NCI-H1930 (cell line): ENCODE results near the gene ALK.

Experiments used
- DNase-seq, 2 experiments: peaks; one replicate each; lab custom pipeline; 2025; lab: John Stamatoyannopoulos, UW

ALK gene

DNA sequence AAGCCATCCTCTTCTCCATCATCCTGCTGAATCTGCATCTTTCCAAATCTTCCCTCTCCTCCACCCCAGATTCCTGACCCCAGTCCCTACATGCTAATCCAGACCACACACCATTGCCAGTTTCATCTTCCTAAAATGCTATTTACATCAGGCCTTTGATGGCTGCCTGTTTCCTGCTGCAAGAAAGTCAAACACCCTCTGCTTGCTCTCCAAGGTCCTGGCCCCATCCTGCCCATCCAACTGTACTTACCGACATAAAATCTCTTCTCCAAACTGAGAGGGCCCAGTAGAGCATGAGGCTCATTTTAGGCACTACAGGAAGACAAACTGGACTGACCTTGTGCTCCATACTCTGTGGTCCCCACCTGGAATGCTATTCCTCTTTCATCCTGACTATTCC, 19.0 kb downstream of the ALK start:
- DNase-seq = no peak

DNA sequence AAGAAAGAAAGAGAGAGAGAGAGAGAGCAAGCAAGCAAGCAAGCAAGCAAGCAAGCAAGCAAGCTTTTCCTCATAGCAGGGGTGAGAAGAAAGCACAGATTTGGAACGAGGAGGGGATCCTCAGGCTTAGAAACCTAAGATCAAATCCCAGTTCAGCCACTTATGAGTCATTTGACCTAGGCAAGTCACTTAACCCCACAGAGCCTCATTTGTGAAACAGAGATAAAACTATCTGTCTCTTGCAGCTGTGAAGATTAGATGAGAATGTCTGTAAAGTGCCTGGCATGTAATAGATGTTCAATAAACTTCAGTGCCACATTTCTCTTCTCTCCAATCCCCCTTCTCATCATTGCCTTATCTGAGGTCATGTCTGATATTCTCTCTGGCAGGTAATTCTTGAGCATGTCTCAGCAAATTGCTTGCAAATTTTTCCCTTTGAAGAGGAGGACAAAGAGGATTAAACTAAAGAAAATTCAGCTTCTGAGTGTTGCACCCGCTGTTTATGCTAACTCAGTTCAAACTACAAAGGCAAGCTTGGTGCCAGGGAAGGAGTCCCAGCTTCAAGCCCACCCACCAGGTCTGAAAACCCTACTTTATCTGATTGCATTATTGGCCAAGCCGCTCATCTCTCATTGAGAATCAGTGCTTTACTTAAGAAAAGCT, 20.3 kb downstream of the ALK start:
- DNase-seq = no peak

DNA sequence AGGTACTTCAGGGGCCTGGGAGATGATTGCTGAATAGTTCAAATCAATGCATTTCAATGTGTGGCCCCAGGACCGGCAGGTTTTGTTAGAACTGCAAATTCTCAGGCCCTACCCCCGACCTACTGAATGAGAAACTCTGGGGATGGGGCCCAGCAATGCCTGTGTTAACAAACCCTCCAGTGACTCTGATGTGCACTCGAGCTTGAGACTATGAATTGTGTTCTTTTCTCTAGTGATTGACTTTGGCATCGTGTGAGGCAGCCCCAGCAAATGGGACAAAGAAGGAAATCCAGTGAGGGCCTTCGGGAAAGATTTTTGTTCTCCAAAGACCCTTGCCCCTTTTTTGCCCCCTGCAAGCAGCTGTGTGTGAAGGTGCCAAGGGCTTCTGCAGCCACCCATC, 22.4 kb downstream of the ALK start:
- no peak for DNase-seq

DNA sequence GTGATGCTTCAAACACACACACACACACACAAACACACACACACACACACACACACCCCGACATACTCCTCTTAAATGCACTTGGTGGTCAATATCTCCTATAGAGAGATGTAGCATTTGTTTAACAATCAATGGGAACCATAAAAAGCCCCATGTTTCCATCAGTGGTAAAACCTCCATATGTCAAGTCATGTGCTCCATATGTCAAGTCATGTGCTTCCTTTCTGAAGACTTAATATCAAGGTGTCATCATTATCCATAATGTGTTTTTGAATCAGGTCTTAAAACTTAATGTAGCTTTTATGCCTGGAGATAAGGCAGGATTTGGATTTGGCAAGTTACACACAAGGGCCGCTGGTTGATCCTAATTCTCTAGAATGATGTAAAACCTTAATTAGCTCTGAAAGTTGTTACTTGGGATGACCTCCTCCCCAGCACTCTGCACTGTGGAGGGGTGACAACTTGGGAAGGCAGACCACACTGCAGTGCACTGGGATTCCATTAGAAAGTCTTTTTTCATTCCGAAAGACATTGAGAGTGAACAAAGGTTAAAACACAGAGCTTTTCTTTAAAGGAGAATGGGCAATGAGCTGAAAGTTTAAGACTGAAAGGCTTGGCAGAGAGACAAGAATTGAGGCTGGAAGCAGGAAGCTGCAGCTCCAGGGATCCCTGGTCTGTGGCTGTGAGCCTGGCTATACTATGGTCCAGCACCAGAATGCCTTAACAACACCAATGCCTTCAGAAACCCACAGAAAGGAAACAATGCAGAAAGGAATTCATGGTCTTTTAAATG, 26.4 kb downstream of the ALK start:
- DNase-seq = no peak

DNA sequence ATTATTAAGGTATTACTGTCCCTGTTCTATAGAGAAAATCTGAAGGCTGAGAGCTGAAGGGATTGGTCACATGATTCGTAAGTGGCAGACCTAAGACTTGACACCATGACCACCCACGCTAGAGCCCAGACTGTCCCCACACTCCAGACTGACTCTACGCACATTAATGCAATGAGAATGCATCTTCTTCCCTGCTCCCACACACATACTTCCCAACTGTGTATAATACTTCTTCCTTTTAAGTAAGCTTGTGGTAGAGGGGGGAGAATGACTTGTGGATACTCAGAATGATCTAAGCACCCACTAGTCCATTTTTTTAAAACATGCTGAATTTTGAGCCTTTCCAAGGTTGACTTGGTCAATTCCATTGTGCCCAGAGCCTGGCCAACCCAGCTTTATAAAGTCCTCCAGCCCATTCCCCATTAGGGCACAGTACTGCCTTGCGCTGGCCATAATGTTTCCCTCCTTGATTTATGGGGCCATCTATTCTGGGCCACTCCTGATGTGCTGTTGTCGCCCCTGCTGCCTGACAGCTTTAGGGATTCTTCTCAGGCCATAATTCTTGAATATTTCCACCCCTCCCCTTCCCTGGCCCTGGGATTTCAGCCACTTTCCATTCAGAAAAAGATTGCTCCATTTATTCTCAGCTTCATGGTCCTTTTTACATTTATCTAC, 28.7 kb downstream of the ALK start:
- no peak for DNase-seq

DNA sequence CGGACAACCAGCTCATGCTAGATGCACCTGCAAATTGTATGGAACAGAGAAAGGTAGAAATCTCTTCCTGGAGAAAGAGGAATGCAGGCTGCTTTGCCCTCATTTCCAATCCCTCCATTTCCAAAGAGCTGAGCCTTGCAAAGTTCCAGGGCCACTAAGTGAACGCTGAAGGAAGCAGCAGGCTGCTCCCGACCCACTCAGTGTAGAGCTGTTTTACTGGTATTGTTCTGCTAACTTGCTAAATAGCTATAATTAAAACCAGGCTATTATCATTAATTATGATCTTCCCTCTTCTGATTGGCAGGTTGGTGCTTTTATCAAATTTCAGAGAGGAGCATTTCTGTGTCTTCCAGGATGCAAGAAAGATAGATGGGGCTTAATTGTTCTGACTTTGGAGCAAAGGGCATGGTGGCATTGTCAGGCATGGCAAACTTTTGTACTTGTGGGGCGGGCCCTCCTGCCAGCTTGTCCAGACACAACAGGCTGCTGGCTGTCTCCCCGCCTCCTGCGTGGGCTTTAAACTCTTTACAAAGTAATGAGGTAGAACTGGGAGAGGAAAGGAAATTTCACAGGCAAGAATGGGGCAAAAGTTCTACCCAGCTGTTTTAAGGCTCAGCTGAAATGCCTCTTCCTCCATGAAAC, 40.2 kb downstream of the ALK start:
- no peak for DNase-seq

DNA sequence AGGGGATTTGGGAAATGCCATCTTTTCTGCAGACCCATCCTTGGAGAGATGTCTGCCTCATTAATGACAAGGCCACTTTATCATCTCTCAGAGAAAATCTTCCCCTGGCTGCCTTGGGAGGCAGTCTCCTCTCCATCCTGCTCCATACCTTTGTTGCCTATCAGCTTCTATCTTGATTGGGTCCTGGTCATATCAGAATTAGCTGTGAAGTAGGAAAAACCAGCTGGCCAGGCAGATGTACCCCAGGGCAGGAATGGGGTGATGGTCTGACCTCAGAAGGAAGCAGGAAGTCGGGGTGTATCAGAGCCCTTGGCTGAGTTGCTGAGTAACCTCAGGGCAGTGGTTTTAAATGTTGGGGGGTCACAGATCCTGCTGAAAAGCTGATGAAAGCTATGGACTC, 41.3 kb downstream of the ALK start:
- no peak for DNase-seq

DNA sequence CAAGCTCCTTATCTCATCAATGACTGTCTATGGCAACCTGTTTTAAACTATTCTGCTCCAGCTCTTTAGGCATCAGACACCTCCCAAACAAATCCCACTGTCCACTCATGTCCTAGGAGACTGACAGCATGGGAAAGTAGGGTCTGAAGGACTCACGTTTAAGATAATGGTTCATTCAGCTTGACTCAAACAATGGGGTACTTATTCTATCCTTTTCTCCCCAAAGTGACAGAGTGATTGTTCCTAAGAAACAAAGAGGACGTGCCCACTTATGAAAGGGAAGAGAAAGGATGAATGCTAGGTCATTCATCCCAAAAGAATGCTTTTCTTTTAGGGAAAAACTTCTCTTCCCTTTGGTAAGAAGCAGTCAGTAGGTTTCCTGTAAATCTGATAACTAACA, 41.9 kb downstream of the ALK start:
- no peak for DNase-seq

DNA sequence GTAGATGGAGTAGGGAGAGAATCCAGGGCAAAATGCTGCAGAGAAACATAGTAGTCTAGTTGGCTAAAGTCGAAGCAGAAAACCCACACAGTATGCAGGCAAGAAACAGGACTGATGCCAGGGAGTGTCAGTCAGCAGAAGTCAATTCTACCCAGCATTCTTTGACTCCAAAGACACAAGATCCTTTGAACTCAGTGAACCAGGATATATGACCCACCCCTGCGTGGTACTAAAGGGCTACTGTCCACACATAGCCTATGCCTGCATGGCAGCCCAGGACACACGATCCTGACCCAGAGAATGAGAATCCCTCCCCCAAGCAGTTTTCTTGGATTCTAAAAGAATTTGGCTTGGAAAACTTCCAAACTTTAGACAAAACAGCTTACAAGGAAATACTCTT, 42.5 kb downstream of the ALK start:
- DNase-seq = no peak

DNA sequence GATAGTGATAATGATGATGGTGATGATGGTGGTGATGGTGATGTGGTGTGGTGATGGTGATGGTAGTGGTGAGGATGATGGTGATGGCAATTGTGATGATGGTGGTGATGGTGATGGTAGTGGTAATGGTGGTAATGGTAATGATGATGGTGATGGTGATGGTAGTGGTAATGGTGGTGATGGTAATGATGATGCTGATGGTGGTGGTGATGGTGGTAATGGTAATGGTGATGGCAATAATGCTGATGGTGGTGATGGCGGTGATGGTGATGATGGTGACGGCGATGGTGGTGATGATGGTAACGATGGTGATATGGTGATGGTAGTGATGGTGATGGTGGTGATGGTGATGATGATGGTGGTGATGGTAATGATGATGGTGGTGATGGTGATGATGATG, 45.0 kb downstream of the ALK start:
- no peak for DNase-seq

DNA sequence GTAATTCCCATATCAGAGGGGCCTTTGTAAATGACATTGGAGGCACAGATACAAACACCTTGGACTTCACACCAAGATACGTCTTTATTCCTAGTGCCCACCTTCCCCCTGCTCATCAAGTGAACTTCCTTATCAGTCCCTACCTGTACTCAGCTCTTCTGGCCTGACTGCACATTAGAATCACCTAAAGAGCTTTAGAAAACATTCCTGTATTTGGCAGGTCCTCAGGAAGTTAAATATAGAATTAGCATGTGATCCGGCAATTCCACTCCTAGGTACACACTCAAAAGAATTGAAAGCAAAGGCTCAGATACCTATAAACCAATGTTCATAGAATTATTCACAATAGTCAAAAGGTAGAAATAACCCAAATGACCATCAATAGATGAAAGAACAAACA, 46.6 kb downstream of the ALK start:
- DNase-seq = no peak

DNA sequence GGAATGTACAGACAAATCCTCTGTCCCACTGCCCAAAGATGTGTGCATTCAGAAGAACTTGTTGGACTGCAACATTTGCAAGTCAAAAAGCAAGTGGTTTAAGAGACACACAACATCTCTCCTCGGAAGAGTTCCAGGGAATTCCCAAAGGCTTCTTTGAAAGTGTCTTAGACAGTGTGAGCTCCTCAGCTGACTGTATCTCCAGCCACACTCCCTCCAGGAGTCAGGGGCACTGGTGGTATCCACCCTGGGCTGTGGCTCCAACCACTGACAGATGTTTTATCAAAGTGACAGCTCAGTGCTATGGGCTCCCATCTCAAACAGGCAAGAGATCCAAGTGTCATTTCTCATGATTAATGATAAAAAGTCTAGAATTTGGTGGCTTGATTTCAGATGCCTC, 48.5 kb downstream of the ALK start:
- no peak for DNase-seq

DNA sequence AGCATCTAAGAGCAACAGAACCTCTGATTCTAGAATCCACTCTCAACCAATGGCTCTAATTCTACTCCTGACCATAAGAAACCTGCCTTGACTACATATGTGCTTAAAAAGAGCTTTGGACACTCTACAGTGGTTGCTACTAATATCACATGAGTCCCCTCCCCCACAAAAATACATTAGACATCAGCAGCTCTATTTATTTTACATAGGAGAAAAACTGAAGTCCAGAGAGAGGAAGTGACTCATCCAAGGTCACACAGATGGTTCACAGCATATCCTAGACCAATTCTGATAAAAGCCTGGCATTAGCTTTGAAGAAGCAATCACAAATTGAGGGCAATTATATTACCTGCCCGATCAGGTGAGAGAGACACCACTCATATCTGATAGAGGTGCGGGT, 49.8 kb downstream of the ALK start:
- DNase-seq = no peak

DNA sequence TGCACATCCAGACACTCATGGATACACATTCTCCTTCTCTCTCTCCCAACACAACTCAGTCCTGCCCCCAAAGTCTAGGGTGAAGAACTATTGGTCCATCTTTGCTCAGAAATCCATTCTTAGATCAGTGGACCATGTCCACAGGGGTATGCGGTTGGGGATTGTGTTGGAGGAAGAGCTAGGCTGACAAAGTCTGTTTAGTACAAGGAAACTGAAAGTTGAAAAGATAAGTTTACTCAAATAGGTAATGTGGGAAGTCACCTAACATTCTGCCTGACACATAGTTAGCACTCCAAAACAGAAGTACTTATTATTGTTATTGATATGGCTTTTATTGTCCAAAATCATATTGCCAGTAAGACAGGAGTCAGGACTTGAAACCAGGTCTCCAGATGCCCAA, 55.9 kb downstream of the ALK start:
- no peak for DNase-seq

DNA sequence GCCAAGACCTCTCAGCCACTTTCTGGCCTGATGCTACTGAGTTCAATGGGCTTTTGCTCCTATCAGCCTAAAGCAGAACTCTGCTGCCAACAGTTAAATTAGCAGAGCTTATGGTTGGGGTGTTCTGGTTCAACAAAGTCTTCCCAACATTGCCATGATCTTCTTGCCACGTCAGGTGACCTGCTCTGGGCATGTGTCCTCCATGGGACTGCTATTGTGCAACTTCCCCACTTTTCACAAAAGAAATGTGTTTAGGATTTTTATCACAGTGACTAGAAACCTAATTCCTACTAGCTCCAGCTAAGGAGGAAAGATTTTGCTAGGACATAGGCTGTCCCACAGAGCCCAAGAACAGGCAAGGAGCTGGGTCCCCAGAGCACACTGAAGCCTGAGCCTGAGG, 56.4 kb downstream of the ALK start:
- no peak for DNase-seq

DNA sequence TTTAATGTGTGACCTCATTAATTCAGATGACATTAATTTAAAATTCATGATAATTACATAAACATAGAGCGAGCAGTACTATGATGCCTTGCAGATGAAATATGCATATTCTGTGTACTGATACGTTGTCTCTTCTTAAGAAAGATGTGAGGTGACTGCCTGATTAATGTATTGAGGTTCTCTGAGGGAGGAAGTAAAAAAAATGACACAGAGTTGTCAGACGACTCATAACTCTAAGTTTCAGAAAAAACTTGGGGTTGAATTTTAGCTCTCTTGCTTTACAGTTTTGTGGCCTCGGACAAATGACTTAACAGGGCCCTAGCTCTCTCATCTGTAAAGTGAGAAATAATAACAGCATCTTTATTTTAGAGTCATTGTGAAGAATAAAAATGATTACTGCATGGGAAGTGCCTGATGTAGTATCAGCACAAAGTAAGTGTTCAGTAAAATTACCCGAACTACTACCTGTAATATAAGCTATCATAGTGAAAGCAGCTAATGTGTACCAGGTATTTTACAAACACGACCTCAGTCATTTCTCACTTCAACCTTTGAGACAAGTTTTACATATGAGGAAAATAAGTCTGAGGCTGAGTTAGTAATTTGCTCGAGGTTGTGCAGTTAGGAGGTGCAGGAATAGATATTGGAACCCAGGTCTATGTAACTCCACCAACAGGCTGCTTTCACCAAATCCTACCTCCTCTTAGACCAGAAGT, 65.3 kb downstream of the ALK start:
- DNase-seq = no peak

DNA sequence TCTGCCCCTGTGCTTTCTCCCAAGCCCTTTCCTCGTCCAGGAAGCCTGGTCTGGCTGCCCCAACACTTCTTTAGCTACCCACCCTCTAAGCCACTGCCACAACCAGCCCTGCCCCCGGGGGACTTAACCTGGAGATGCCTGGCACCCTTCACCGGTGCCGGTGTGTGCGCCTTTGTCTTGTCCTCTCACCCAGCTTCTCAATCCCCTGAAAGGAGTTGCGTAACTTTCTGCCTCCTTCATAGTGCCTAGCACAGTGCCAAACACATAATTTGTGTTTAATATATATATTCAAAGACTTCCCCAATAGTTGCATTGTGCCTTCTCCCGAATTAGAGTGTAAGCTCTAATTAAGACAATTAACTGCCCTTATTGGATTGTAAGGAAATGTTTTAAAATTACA, 70.6 kb downstream of the ALK start:
- no peak for DNase-seq

DNA sequence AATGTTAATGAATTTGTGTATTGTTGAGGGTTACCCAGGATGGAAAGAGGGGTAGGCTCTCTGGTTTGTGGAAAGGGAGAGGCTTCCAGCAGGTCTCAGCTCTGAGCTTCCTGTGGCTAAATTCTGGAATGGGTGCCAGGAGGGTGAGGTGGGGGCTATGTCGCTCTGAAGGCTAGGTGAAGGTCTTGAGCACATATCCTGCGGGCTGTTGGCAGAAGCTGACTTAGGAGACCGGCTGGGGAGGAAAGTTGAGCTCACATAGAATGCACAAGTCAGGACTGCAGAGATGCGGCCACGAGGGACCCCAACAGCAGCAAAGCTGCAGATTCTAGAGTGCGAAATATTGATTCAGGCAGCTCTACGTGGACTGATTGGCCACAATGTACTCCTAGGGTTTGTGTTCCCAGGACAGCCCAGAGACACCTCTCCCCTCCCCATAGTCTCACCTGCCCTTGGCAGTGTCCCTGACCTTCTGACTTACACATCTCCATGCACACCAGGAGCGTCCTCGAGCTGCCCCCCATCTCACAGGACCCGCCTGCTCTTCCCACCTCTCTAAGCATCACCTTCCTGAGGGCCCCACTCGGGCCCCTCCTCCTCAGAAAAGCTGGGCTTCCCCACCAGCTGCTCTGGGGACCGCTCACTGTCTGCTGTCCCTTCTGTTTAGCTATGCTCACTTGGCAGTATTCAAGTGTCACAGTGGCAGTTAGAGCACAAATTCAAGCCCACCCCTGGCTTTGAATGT, 72.6 kb downstream of the ALK start:
- DNase-seq = no peak

DNA sequence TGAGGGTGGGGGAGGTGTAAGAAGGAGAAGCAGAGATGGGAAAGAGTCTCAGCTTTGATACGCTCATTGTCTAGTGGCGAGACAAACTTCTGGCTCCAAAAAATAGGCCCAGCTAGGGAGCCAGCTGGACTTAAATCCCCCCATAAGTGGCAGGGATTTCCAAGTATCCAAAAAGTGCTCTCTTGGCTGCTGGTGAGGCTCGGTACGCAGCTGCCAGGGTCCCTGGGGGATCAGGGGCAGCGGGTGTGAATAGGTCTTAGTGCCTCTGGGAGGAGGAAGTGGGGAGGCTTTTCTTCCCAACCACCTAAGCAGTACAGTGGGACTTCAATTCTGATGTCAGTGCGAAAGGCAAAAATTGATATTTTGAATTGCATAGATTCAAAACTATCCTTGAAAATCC, 73.5 kb downstream of the ALK start:
- no peak for DNase-seq

DNA sequence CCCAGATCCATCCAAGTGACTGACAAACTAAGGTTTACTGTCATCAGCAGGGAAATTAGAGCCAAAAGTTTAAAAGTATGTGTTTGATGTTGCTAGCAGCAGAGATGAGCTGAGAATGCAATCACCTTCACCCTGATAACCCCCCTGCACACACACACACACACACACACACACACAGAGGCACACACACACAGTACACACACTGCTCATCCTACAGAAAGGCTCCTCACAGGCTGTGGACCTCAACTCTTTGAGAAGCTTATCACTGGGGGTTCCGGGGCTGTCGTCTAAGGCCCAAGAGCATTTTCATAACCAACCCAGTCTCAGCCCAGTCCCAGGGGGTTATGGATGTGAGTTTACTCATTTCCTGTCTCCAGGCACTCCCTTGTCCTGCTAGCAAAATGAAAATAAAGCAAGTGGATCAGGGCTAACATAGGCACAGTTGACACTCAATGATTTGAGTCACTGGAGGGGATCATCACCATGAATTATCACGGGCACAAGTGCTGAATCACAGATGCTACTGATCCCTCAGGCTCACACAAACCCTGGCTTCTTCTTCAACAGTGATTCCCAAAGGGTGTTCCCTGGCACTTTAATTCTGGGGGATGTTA, 76.6 kb downstream of the ALK start:
- no peak for DNase-seq

DNA sequence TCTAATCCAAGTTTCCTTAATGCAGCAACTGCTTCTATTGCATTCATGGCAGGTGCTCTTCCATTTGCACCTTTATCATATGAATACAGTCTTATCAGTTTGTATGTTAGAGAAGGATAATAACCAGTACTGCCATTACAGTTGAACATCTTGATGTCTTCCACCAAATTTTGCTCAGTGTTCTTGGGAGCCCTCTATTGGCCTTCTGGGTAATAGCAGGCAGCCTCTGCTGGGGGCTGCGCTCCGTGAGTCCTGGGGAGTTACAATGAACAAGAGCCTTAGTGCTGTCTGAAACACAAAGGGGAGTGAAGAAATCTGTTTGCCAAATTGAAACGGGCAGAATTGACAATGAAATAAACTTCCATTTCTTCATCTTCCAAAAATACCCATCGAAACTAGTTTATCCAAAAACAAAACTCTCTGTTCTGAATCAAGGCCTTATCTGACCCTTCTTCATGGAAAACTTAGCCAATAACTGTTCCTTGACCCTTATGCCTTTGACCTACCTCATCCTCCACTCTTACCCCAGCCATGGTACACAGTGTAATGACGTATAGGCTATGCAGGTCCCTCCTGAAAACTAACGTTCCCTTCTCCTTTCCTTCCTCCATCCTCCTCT, 79.9 kb downstream of the ALK start:
- peak in 1 of 2 experiments; percentile 8 for DNase-seq
